Activated B cell treated with CpG ODN at 0.5 μM for 24 hours (primary cell): ENCODE results near the gene DOCK1. TPM values are rescaled to one million over a fixed set of nuclear protein-coding genes. Genes with fewer than 3 reads are reported as not detected.

Experiments
- ATAC-seq: fragments of 200-7000 bp; cut with Tn5 transposase; one replicate; pipeline ENCODE4 v1.10.0; 2021; ENCODE audit warnings: low read depth, mild to moderate bottlenecking, moderate library complexity
- CTCF ChIA-PET: fragments of 350-600 bp; sonication (Branson Sonifier 250); formaldehyde crosslinking; loops from one replicate; lab custom pipeline; 2021; ENCODE audit warnings: antibody characterized with exemption; lab: Charles Lee
- POLR2A ChIA-PET: fragments of 350-600 bp; sonication (Branson Sonifier 250); formaldehyde crosslinking; loops from one replicate; lab custom pipeline; 2021; ENCODE audit warnings: antibody characterized with exemption; lab: Charles Lee
- DNase-seq: peaks from one replicate; pipeline ENCODE4 v3.0.0; 2022
- H3K27ac Mint-ChIP-seq: one replicate; pipeline ENCODE4 v1.8.0; 2020; ENCODE audit warnings: mixed read lengths
- H3K27me3 Mint-ChIP-seq: one replicate; pipeline ENCODE4 v1.8.0; 2021; ENCODE audit warnings: mixed read lengths
- H3K36me3 Mint-ChIP-seq: one replicate; pipeline ENCODE4 v1.8.0; 2021; ENCODE audit warnings: low read depth, mixed read lengths
- H3K4me1 Mint-ChIP-seq: one replicate; pipeline ENCODE4 v1.8.0; 2021; ENCODE audit warnings: mixed read lengths
- H3K4me3 Mint-ChIP-seq: one replicate; pipeline ENCODE4 v1.8.0; 2020; ENCODE audit warnings: mild to moderate bottlenecking, mixed read lengths
- H3K9me3 Mint-ChIP-seq: one replicate; pipeline ENCODE4 v1.8.0; 2020; ENCODE audit warnings: mixed read lengths
- CTCF ChIP-seq: fragments of 200-600 bp; IDR thresholded peaks from one replicate; pipeline ENCODE4 v1.8.0; 2022; ENCODE audit warnings: antibody characterized with exemption, mild to moderate bottlenecking
- intact Hi-C: fragments of 100-400 bp; cut with micrococcal nuclease; formaldehyde crosslinking; loops from one replicate; pipeline ENCODE4 v1.15.1; 2024
- total RNA-seq: library from RNA; stranded (reverse); gene quantifications from 2 replicates; pipeline ENCODE4 v1.2.3, GENCODE V29; 2022

DOCK1 gene
- total RNA-seq, 1 donor from 2014 or later: not detected

- TF ChIP-seq CTCF: no peak
- H3K4me3 Mint-ChIP-seq: no peak overlapping the region
- no peaks in the 10 kb centered on the region for H3K9me3 Mint-ChIP-seq
- CTCF ChIA-PET: no interaction called here
- H3K4me1 Mint-ChIP-seq: no peaks in the 10 kb centered on the region
- ATAC-seq (no peak), DNase-seq (no peak)
- no peak overlapping the region for H3K27ac Mint-ChIP-seq
- no peaks in the 10 kb centered on the region for H3K36me3 Mint-ChIP-seq
- intact Hi-C loops: no loop called here
- H3K27me3 Mint-ChIP-seq: no peaks in the 10 kb centered on the region
- POLR2A ChIA-PET: no interaction called here
Observed at GRCh38 chr10:127069436-127069835, 164.2 kb downstream of the DOCK1 start.

- POLR2A ChIA-PET: no interaction called here
- DNase-seq (no peak), ATAC-seq (no peak)
- Mint-ChIP-seq H3K4me3 (no peak overlapping the region), H3K9me3 (no peaks in the 10 kb centered on the region), H3K36me3 (no peaks in the 10 kb centered on the region), H3K27ac (no peak overlapping the region), H3K27me3 (no peaks in the 10 kb centered on the region), H3K4me1 (no peaks in the 10 kb centered on the region)
- CTCF ChIA-PET: no interaction called here
- TF ChIP-seq CTCF: no peak
- intact Hi-C loops: no loop called here
Observed at GRCh38 chr10:127071126-127071525, 165.9 kb downstream of the DOCK1 start.

GRCh38 chr10:127073666-127074065, 168.4 kb downstream of the DOCK1 start:
- Mint-ChIP-seq H3K27me3 (no peaks in the 10 kb centered on the region), H3K4me1 (no peaks in the 10 kb centered on the region), H3K36me3 (no peaks in the 10 kb centered on the region), H3K27ac (no peak overlapping the region), H3K9me3 (no peaks in the 10 kb centered on the region), H3K4me3 (no peak overlapping the region)
- ATAC-seq (no peak), DNase-seq (no peak)
- no peak for TF ChIP-seq CTCF
- POLR2A ChIA-PET: no interaction called here
- CTCF ChIA-PET: no interaction called here
- intact Hi-C loops: no loop called here

GRCh38 chr10:127079392-127079791, 174.2 kb downstream of the DOCK1 start:
- intact Hi-C loops: no loop called here
- Mint-ChIP-seq H3K36me3 (no peaks in the 10 kb centered on the region), H3K4me1 (no peaks in the 10 kb centered on the region), H3K27ac (no peak overlapping the region), H3K4me3 (no peak overlapping the region), H3K9me3 (no peaks in the 10 kb centered on the region), H3K27me3 (no peaks in the 10 kb centered on the region)
- POLR2A ChIA-PET: no interaction called here
- ATAC-seq: no peak
- CTCF ChIA-PET: no interaction called here
- no peak for DNase-seq
- TF ChIP-seq CTCF: no peak

GRCh38 chr10:127080317-127080716, 175.1 kb downstream of the DOCK1 start:
- intact Hi-C loops: no loop called here
- POLR2A ChIA-PET: no interaction called here

More at GRCh38 chr10:127080317-127080716, 175.1 kb downstream of the DOCK1 start:
- Mint-ChIP-seq H3K9me3 (no peaks in the 10 kb centered on the region), H3K27me3 (no peaks in the 10 kb centered on the region), H3K4me3 (no peak overlapping the region), H3K27ac (no peak overlapping the region), H3K4me1 (no peaks in the 10 kb centered on the region), H3K36me3 (no peaks in the 10 kb centered on the region)
- CTCF ChIA-PET: no interaction called here
- no peak for TF ChIP-seq CTCF
- no peak for ATAC-seq
- no peak for DNase-seq
